SK-N-MC (cell line): ENCODE data around the gene PKM.

Experiments
- EZH2 ChIP-seq: fragments of 200-600 bp; sonication (generic); IDR thresholded peaks from one replicate; pipeline ENCODE4 v1.6.1; 2017; ENCODE audit warnings: antibody characterized with exemption
- POLR2AphosphoS5 ChIP-seq: IDR thresholded peaks from 2 replicates; pipeline ENCODE4 v1.6.1; 2012; ENCODE audit warnings: mild to moderate bottlenecking, low read depth, low read length, borderline replicate concordance

- TF ChIP-seq EZH2 (no peak), POLR2AphosphoS5 (no peak)
These were observed 5.5 kb upstream of the PKM start for GRCh38 chr15:72236381-72237003.
